Activated CD4-positive, alpha-beta T cell treated with anti-CD3 and anti-CD28 coated beads, Interleukin-2, Interleukin-6, amounts not matched to agents 100 ng/mL and 50 ng/mL, durations not matched to agents 16 hours and 8 hours (primary cell): Measurements from ENCODE around the gene LGALSL.

Source experiments
- DNase-seq: peaks from one replicate; pipeline ENCODE4 v3.0.0-alpha.2; 2020

LGALSL gene

DNA sequence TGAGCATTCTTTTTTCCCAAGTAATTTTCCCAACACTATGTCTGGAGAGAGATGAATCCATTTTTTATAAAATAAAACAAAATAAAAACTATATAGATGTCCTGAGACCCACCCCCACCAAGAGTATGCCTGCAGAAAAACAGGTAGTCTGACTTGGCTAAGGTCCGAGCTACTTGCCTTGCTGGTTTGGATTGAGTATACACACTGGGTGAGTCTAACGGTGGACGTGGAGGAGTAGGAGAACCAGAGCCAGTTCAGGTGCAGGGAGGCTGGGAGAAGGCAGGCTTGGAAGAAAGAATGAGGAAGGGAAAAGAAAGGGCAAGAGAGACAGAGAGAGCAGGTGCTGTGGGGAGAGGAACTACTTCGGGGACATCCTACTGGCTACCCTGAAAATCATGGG lies 48.9 kb downstream of the LGALSL start:
- DNase-seq = no peak

DNA sequence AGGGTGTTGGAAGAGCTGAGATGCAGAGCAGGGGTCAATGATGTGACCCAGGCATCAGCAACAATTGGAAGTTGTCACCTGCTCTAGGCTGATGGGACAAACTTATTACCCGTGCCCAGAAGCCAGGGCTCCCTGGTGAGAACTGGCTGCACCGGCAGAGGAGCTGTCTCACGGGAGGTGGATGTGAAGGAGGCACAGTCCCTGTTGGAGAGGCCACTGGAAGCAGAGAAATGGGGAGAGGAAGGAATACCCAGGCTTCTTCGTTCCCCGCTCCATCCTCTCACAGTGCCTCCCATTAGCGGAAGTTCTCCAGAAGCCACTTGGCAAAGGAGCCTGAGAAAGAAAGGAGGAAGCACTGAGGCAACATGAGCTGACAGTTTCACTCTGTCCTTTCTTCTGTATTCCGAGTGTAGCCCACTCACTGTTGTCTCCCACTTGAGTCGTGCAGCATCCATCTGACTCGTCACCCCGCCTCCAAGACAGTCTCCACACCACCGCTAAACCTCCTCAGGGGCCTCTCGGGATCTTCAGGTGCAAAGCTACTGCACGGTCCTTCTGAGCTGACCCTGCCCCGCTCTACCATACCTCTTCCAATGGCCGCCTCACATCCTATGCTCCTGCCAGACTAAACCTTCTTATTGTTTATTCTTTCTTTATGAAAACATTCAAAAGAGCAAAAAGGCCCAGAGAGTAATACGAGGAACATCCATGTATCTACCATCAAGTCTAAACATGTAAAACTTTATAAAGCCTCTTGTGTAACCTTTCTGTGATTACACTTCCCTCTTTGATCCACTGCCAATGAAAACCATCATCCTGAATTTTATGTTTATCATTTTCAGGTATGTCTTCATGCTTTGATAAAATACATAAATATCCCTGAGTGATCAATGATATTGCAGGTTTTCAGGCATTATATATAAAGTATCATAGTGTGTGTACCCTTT lies 51.1 kb downstream of the LGALSL start:
- DNase-seq = no peak

DNA sequence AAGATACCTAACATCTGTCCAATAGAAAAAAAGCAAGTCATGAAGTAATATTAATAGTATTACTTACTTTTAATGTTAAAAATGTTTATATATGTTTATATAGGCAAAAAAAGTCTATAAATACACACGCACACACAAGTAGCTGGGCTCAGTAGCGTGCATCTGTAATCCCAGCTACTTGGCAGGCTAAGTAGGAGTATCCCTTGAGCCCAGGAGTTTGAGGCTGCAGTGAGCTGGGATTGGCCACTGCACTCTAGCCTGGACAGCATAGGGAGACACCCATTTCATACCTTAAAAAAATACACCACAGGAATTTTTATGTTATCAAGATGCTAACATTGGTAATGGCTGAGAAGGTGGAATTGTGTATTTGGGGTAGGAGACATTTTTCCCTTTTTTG lies 52.7 kb downstream of the LGALSL start:
- DNase-seq = no peak
